ENCODE results near the gene EZH1.

The EZH1 gene

GRCh38 chr17:42685831-42686230, 59.0 kb downstream of the EZH1 start:
- no peaks in the 10 kb centered on the region for H3K9me3 ChIP-seq (ENCODE audit: control extremely low read depth in 1 of 5, control insufficient read depth in 4 of 5, insufficient read depth in 2 of 5, low read depth in 1 of 5, low read length in 4 of 5)
- DNase-seq = no peak
- ChIA-PET POLR2A (no interaction called here), CTCF (interaction anchor here (1.4 kb wide), 1 partner anchor 80 kb away, joined by 3 read pairs; no protein-coding TSS in a partner anchor)
- H3K36me3 ChIP-seq (ENCODE audit: control insufficient read depth in 4 of 4, insufficient read depth in 4 of 4, low read length in 3 of 4) = no peaks in the 10 kb centered on the region
- peaks cover 0 to 51% (median 15%) of the 10 kb centered on the region in 5 experiments for H3K27me3 ChIP-seq (replicated peaks in 2 of 5; ENCODE audit: control insufficient read depth in 4 of 5, insufficient read depth in 5 of 5, low read length in 4 of 5)
- H3K4me1 ChIP-seq (ENCODE audit: control extremely low read depth in 1 of 4, control insufficient read depth in 4 of 4, insufficient read depth in 4 of 4, low read length in 3 of 4) = peaks cover 4 to 30% (median 24%) of the 10 kb centered on the region in 4 experiments
- no peak overlapping the region for H3K27ac ChIP-seq (ENCODE audit: insufficient read depth in 1 of 2, low read depth in 1 of 2, low read length in 2 of 2, poor library complexity in 1 of 2, severe bottlenecking in 2 of 2)
- H3K4me3 ChIP-seq (ENCODE audit: control insufficient read depth in 1 of 7, extremely low read depth in 1 of 7, insufficient read depth in 4 of 7, low read depth in 2 of 7, low read length in 6 of 7) = no peak overlapping the region
- 94% methylated on average over 11 of the region's 14 CpGs for WGBS (ENCODE audit: insufficient coverage)

GRCh38 chr17:42684929-42685556, 59.8 kb downstream of the EZH1 start:
- H3K27me3 ChIP-seq (replicated peaks in 2 of 5; ENCODE audit: control insufficient read depth in 4 of 5, insufficient read depth in 5 of 5, low read length in 4 of 5) = peaks cover 0 to 57% (median 21%) of the 10 kb centered on the region in 5 experiments
- no peak for DNase-seq
- 96% methylated on average over 49 of the region's 50 CpGs for WGBS (ENCODE audit: insufficient coverage)
- POLR2A ChIA-PET = no interaction called here
- H3K4me1 ChIP-seq (ENCODE audit: control extremely low read depth in 1 of 4, control insufficient read depth in 4 of 4, insufficient read depth in 4 of 4, low read length in 3 of 4) = peaks cover 4 to 37% (median 29%) of the 10 kb centered on the region in 4 experiments
- H3K4me3 ChIP-seq (ENCODE audit: control insufficient read depth in 1 of 7, extremely low read depth in 1 of 7, insufficient read depth in 4 of 7, low read depth in 2 of 7, low read length in 6 of 7) = no peak overlapping the region
- no peak overlapping the region for H3K27ac ChIP-seq (ENCODE audit: insufficient read depth in 1 of 2, low read depth in 1 of 2, low read length in 2 of 2, poor library complexity in 1 of 2, severe bottlenecking in 2 of 2)
- CTCF ChIA-PET = interaction anchor here (1.4 to 1.9 kb wide), 2 partner anchors 16 to 79 kb away, joined by 3 to 4 read pairs; no protein-coding TSS in a partner anchor
- no peaks in the 10 kb centered on the region for H3K9me3 ChIP-seq (ENCODE audit: control extremely low read depth in 1 of 5, control insufficient read depth in 4 of 5, insufficient read depth in 2 of 5, low read depth in 1 of 5, low read length in 4 of 5)
- H3K36me3 ChIP-seq (ENCODE audit: control insufficient read depth in 4 of 4, insufficient read depth in 4 of 4, low read length in 3 of 4) = no peaks in the 10 kb centered on the region

- CTCF ChIA-PET = interaction anchor here (0.6 to 1.9 kb wide), 7 partner anchors 10 to 648 kb away, joined by 3 to 8 read pairs (median 6); partner anchors contain the start of gene PSMC3IP
- DNase-seq = peak in 2 of 3 donors; percentile 66 to 67
- POLR2A ChIA-PET = interaction anchor here (1.0 kb wide), 1 partner anchor 9 kb away, joined by 4 read pairs; no protein-coding TSS in a partner anchor
- Histone ChIP-seq H3K4me1 (ENCODE audit: control extremely low read depth in 1 of 4, control insufficient read depth in 4 of 4, insufficient read depth in 4 of 4, low read length in 3 of 4) (peaks cover 6 to 51% (median 39%) of the 10 kb centered on the region in 4 experiments), H3K27me3 (replicated peaks in 2 of 5; ENCODE audit: control insufficient read depth in 4 of 5, insufficient read depth in 5 of 5, low read length in 4 of 5) (peaks cover 0 to 55% (median 21%) of the 10 kb centered on the region in 5 experiments), H3K9me3 (ENCODE audit: control extremely low read depth in 1 of 5, control insufficient read depth in 4 of 5, insufficient read depth in 2 of 5, low read depth in 1 of 5, low read length in 4 of 5) (no peaks in the 10 kb centered on the region), H3K27ac (ENCODE audit: insufficient read depth in 1 of 2, low read depth in 1 of 2, low read length in 2 of 2, poor library complexity in 1 of 2, severe bottlenecking in 2 of 2) (no peak overlapping the region), H3K4me3 (ENCODE audit: control insufficient read depth in 1 of 7, extremely low read depth in 1 of 7, insufficient read depth in 4 of 7, low read depth in 2 of 7, low read length in 6 of 7) (peak overlapping the region in 5 of 7 experiments; percentile 15 to 61 (median 49)), H3K36me3 (ENCODE audit: control insufficient read depth in 4 of 4, insufficient read depth in 4 of 4, low read length in 3 of 4) (no peaks in the 10 kb centered on the region)
- 14% methylated on average over 20 of the region's 25 CpGs for WGBS (ENCODE audit: insufficient coverage)
Measured at GRCh38 chr17:42683407-42684034, 61.3 kb downstream of the EZH1 start.

DNA sequence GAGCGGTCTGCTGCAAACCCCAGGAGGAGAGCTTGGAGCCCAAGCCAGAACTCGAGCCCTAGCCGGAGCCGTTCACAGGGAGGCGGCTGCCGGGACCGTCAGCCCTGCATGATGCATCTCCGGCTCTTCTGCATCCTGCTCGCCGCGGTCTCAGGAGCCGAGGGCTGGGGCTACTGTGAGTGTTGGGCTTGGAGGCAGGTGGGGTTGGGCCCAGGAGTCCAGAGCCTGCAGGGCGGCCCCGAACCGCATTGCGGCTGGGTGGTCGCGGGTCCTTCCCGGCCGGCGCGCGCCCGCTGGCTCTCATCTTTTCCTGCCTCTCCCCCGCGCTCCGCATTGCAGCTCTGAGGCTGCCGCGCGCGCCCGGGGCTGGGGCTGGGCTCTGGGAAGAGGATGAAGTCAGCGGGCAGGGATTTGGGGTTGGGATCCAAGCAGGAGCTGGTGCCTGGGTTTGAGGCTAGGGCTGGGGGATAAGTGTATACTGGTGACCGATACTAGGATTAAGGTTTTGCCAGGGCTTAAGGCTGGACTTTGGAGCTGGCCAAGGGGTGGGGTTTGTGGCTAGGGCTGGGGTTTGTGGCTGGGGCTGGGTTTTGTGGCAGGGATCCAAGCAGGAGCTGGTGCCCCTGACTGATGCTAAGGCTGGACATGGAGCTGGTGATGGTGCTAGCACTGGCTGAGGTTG, 62.0 kb downstream of the EZH1 start:
- CTCF ChIA-PET = interaction anchor here (0.6 to 1.5 kb wide), 7 partner anchors 9 to 648 kb away, joined by 3 to 8 read pairs (median 6); partner anchors contain the start of gene PSMC3IP
- 1% methylated on average over 29 of the region's 34 CpGs for WGBS (ENCODE audit: insufficient coverage)
- POLR2A ChIA-PET = interaction anchor here (1.0 kb wide), 1 partner anchor 9 kb away, joined by 4 read pairs; no protein-coding TSS in a partner anchor
- no peaks in the 10 kb centered on the region for H3K36me3 ChIP-seq (ENCODE audit: control insufficient read depth in 4 of 4, insufficient read depth in 4 of 4, low read length in 3 of 4)
- H3K4me3 ChIP-seq (ENCODE audit: control insufficient read depth in 1 of 7, extremely low read depth in 1 of 7, insufficient read depth in 4 of 7, low read depth in 2 of 7, low read length in 6 of 7) = peak overlapping the region in 6 of 7 experiments; percentile 19 to 61 (median 51)
- H3K4me1 ChIP-seq (ENCODE audit: control extremely low read depth in 1 of 4, control insufficient read depth in 4 of 4, insufficient read depth in 4 of 4, low read length in 3 of 4) = peaks cover 6 to 56% (median 43%) of the 10 kb centered on the region in 4 experiments
- DNase-seq = peak in 2 of 3 donors; percentile 64 to 72
- H3K27me3 ChIP-seq (replicated peaks in 2 of 5; ENCODE audit: control insufficient read depth in 4 of 5, insufficient read depth in 5 of 5, low read length in 4 of 5) = peaks cover 0 to 52% (median 21%) of the 10 kb centered on the region in 5 experiments
- H3K9me3 ChIP-seq (ENCODE audit: control extremely low read depth in 1 of 5, control insufficient read depth in 4 of 5, insufficient read depth in 2 of 5, low read depth in 1 of 5, low read length in 4 of 5) = no peaks in the 10 kb centered on the region
- no peak overlapping the region for H3K27ac ChIP-seq (ENCODE audit: insufficient read depth in 1 of 2, low read depth in 1 of 2, low read length in 2 of 2, poor library complexity in 1 of 2, severe bottlenecking in 2 of 2)

- 9% methylated on average over 18 of the region's 22 CpGs for WGBS (ENCODE audit: insufficient coverage)
- Histone ChIP-seq H3K4me3 (ENCODE audit: control insufficient read depth in 1 of 7, extremely low read depth in 1 of 7, insufficient read depth in 4 of 7, low read depth in 2 of 7, low read length in 6 of 7) (peak within 1 kb of the TSS in 6 of 7 experiments; percentile 19 to 61 (median 51)), H3K9me3 (ENCODE audit: control extremely low read depth in 1 of 5, control insufficient read depth in 4 of 5, insufficient read depth in 2 of 5, low read depth in 1 of 5, low read length in 4 of 5) (no peaks in the 10 kb centered on the region), H3K36me3 (ENCODE audit: control insufficient read depth in 4 of 4, insufficient read depth in 4 of 4, low read length in 3 of 4) (no peaks in the 10 kb centered on the region), H3K27ac (ENCODE audit: insufficient read depth in 1 of 2, low read depth in 1 of 2, low read length in 2 of 2, poor library complexity in 1 of 2, severe bottlenecking in 2 of 2) (no peak within 1 kb of the TSS), H3K27me3 (replicated peaks in 2 of 5; ENCODE audit: control insufficient read depth in 4 of 5, insufficient read depth in 5 of 5, low read length in 4 of 5) (peaks cover 0 to 52% (median 21%) of the 10 kb centered on the region in 5 experiments), H3K4me1 (ENCODE audit: control extremely low read depth in 1 of 4, control insufficient read depth in 4 of 4, insufficient read depth in 4 of 4, low read length in 3 of 4) (peaks cover 6 to 63% (median 50%) of the 10 kb centered on the region in 4 experiments)
- CTCF ChIA-PET = interaction anchor here (0.7 to 1.3 kb wide), 3 partner anchors 25 to 104 kb away, joined by 3 to 8 read pairs (median 3); partner anchors contain the start of gene PSMC3IP
- peak in 2 of 3 donors; percentile 36 to 41 for DNase-seq
- POLR2A ChIA-PET = no interaction called here
Measured at GRCh38 chr17:42681976-42682721, 62.7 kb downstream of the EZH1 start, which contains the start of gene CNTNAP1. Gene CNTNAP1, plus strand, starts transcription at chr17:42682531. Its CDS starts 299 bp downstream, at chr17:42682830.

DNA sequence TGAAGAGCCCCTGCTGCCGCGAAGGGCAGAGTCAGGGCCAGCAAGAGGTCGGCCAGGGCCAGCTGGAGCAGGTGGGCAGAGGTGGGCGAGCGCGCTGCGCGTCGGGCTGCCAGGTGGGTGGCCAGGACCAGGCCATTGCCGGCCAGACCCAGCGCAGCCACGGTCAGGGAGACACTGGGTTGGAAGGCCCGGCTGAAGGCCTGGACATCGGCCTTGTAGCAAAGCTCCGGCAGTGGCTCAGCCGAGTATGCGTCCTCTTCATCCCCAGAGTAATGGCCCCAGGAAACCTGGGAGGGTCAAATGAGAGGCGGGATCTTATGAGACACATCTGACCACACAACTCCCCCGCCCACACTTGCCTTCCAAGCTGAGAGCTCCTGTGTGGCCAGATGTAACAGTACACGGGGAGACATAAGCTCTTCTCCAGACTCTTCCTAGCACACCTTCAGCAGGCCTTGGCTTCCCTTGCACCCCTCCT, 64.5 kb downstream of the EZH1 start:
- POLR2A ChIA-PET = interaction anchor here (1.0 kb wide), 1 partner anchor 101 kb away, joined by 3 read pairs; no protein-coding TSS in a partner anchor
- Histone ChIP-seq H3K4me3 (ENCODE audit: control insufficient read depth in 1 of 7, extremely low read depth in 1 of 7, insufficient read depth in 4 of 7, low read depth in 2 of 7, low read length in 6 of 7) (peak overlapping the region in 4 of 7 experiments; percentile 48 to 83 (median 52)), H3K4me1 (ENCODE audit: control extremely low read depth in 1 of 4, control insufficient read depth in 4 of 4, insufficient read depth in 4 of 4, low read length in 3 of 4) (peaks cover 6 to 78% (median 64%) of the 10 kb centered on the region in 4 experiments), H3K9me3 (ENCODE audit: control extremely low read depth in 1 of 5, control insufficient read depth in 4 of 5, insufficient read depth in 2 of 5, low read depth in 1 of 5, low read length in 4 of 5) (no peaks in the 10 kb centered on the region), H3K27me3 (replicated peaks in 2 of 5; ENCODE audit: control insufficient read depth in 4 of 5, insufficient read depth in 5 of 5, low read length in 4 of 5) (peaks cover 0 to 58% (median 23%) of the 10 kb centered on the region in 5 experiments), H3K27ac (ENCODE audit: insufficient read depth in 1 of 2, low read depth in 1 of 2, low read length in 2 of 2, poor library complexity in 1 of 2, severe bottlenecking in 2 of 2) (peak overlapping the region in 1 of 2 experiments; percentile 58), H3K36me3 (ENCODE audit: control insufficient read depth in 4 of 4, insufficient read depth in 4 of 4, low read length in 3 of 4) (no peaks in the 10 kb centered on the region)
- 69% methylated on average over 19 of the region's 20 CpGs for WGBS (ENCODE audit: insufficient coverage)
- CTCF ChIA-PET = interaction anchor here (0.8 to 3.6 kb wide), 13 partner anchors 9 to 201 kb away, joined by 3 to 37 read pairs (median 3); partner anchors contain the start of genes PSMC3IP and RETREG3
- no peak for DNase-seq
